Duodenal mucosa (tissue), 2 donors: Measurements from ENCODE around the gene UBA3.

ENCODE experiments used
- H3K27ac ChIP-seq: one replicate; pipeline ENCODE4 v1.7.0; 2013; ENCODE audit warnings: low read depth, low read length
- H3K27me3 ChIP-seq, 2 donors: one replicate each; pipeline ENCODE4 v1.7.0; 2013; ENCODE audit warnings: low read length in 2 of 2, control low read depth in 1 of 2; ENCODE audit not compliant: insufficient read depth in 2 of 2, control insufficient read depth in 1 of 2
- H3K36me3 ChIP-seq, 2 donors: one replicate each; pipeline ENCODE4 v1.7.0; 2013; ENCODE audit warnings: low read length in 2 of 2, control low read depth in 1 of 2; ENCODE audit not compliant: insufficient read depth in 2 of 2, control insufficient read depth in 1 of 2
- H3K4me1 ChIP-seq, 2 donors: one replicate each; pipeline ENCODE4 v1.7.0; 2013; ENCODE audit warnings: low read length in 2 of 2, control low read depth in 1 of 2; ENCODE audit not compliant: insufficient read depth in 2 of 2, control insufficient read depth in 1 of 2
- H3K4me3 ChIP-seq, 2 donors: one replicate each; pipeline ENCODE4 v1.7.0; 2013; ENCODE audit warnings: low read length in 2 of 2, low read depth in 1 of 2
- H3K9ac ChIP-seq, 2 donors: one replicate each; pipeline ENCODE4 v1.7.0; 2013; ENCODE audit warnings: low read length in 2 of 2, low read depth in 1 of 2
- H3K9me3 ChIP-seq, 2 donors: one replicate each; pipeline ENCODE4 v1.7.0; 2013; ENCODE audit warnings: low read length in 2 of 2, control low read depth in 1 of 2; ENCODE audit not compliant: control insufficient read depth in 1 of 2

UBA3 gene

GRCh38 chr3:69103123-69103522 lies 23.0 kb upstream of the UBA3 start:
- peaks cover 32 to 49% of the 10 kb centered on the region in 2 donors for H3K36me3 ChIP-seq
- no peaks in the 10 kb centered on the region for H3K4me1 ChIP-seq
- H3K27ac ChIP-seq: no peak overlapping the region
- no peaks in the 10 kb centered on the region for H3K27me3 ChIP-seq
- no peak overlapping the region for H3K9ac ChIP-seq
- H3K4me3 ChIP-seq: no peak overlapping the region
- no peaks in the 10 kb centered on the region for H3K9me3 ChIP-seq

DNA sequence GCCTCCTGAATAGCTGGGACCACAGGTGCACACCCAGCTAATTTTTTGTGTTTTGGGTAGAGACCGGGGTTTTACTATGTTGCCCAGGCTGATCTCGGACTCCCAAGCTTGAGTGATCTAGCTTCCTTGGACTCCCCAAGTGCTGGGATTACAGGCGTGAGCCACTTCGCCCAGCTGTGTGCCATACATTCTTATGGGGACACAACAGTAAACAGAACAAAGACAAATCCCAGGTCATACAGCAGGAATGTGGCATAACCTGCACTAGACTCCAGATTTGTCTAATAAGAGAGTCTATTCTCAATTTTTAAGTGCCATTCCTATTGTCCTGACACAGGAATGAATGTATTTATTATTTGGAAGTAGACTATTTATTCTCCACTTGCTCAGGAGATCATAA lies 22.2 kb upstream of the UBA3 start:
- peaks cover 0 to 3% of the 10 kb centered on the region in 2 donors for H3K4me1 ChIP-seq
- H3K4me3 ChIP-seq: no peak overlapping the region
- no peak overlapping the region for H3K27ac ChIP-seq
- no peak overlapping the region for H3K9ac ChIP-seq
- H3K27me3 ChIP-seq: no peaks in the 10 kb centered on the region
- peaks cover 32 to 49% of the 10 kb centered on the region in 2 donors for H3K36me3 ChIP-seq
- no peaks in the 10 kb centered on the region for H3K9me3 ChIP-seq

GRCh38 chr3:69099576-69099975 lies 19.4 kb upstream of the UBA3 start:
- Histone ChIP-seq H3K36me3 (peaks cover 27 to 32% of the 10 kb centered on the region in 2 donors), H3K9me3 (no peaks in the 10 kb centered on the region), H3K27me3 (no peaks in the 10 kb centered on the region), H3K4me1 (peaks cover 8 to 19% of the 10 kb centered on the region in 2 donors), H3K4me3 (no peak overlapping the region), H3K9ac (no peak overlapping the region), H3K27ac (no peak overlapping the region)

DNA sequence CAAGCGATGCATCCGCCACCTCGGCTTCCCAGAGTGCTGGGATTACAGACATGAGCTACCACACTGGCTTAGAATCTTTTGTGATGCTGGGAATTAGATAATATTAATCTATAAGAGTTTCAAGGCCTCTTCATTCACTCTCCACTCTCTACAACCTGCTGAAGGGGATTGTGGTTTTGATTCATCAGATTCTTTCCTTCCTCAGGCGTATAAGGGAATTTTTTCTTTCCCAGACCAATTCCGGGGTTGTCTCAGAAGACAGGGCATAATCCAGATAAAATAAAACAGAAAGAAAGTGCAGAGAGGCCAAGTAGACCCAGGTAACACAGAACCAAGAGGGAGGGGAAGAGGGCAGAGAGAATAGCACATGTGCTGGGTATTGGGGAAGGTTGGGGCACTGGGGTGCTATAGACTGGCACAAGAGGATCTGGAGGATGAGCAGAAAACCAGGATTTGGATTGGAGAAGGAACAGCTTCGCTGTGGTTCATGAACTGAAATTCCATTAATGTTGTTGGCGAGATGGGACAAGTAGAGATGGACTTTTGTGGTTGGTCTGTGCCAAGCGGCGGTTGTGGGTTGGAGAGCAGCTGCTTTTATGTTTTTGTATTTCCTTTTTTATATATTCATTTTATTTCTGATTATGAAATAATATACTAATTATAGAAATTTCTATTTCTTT lies 17.4 kb upstream of the UBA3 start:
- H3K9ac ChIP-seq: no peak overlapping the region
- H3K4me3 ChIP-seq: no peak overlapping the region
- no peak overlapping the region for H3K27ac ChIP-seq
- H3K9me3 ChIP-seq: no peaks in the 10 kb centered on the region
- H3K36me3 ChIP-seq: peaks cover 9 to 17% of the 10 kb centered on the region in 2 donors
- no peaks in the 10 kb centered on the region for H3K27me3 ChIP-seq
- peaks cover 24 to 36% of the 10 kb centered on the region in 2 donors for H3K4me1 ChIP-seq

DNA sequence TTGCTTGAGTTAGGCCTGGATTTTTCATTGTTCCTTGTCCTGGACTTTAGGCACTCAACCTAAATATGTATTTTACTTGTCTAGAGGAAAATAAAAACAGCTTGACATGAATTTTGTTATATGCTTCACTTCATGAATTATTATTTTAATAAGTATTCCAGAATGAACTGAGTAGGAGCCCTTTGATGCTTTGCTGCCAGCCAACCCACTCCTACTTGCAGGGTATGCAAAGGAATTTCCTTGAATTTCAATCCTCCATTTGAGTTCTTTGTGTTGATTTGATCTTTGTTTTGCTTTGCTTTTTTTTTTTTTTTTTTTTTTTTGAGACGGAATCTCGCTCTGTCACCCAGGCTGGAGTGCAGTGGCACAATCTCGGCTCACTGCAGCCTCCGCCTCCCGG lies 16.1 kb upstream of the UBA3 start:
- Histone ChIP-seq H3K4me3 (no peak overlapping the region), H3K27ac (no peak overlapping the region), H3K9me3 (no peaks in the 10 kb centered on the region), H3K4me1 (peaks cover 31 to 46% of the 10 kb centered on the region in 2 donors), H3K36me3 (peaks cover 0 to 11% of the 10 kb centered on the region in 2 donors), H3K9ac (no peak overlapping the region), H3K27me3 (no peaks in the 10 kb centered on the region)

DNA sequence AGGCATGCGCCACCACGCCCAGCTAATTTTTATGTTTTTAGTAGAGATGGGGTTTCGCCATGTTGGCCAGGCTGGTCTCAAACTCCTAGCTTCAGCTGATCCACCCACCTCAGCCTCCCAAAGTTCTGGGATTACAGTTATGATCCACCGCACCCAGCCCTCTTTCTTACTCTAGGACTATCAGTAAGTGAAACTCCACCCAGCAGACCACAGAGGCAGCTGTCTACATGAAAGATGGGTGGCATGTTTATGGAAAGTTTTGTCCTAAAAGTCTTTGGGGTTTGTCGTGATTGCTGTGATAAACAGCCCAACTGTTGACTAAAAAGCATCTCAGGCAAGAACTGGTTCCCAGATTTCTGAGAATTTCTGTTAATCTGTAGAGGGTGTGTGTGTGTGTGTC lies 15.5 kb upstream of the UBA3 start:
- H3K9ac ChIP-seq: no peak overlapping the region

GRCh38 chr3:69094467-69095205 lies 14.5 kb upstream of the UBA3 start:
- peaks cover 0 to 8% of the 10 kb centered on the region in 2 donors for H3K36me3 ChIP-seq
- no peaks in the 10 kb centered on the region for H3K27me3 ChIP-seq
- peaks cover 44 to 60% of the 10 kb centered on the region in 2 donors for H3K4me1 ChIP-seq
- H3K9ac ChIP-seq: peak overlapping the region in 1 of 2 donors; percentile 29
- no peak overlapping the region for H3K4me3 ChIP-seq
- H3K27ac ChIP-seq: no peak overlapping the region
- no peaks in the 10 kb centered on the region for H3K9me3 ChIP-seq

More for the DNA sequence above, 15.5 kb upstream of the UBA3 start:
- Histone ChIP-seq H3K9me3 (no peaks in the 10 kb centered on the region), H3K36me3 (peaks cover 0 to 9% of the 10 kb centered on the region in 2 donors), H3K4me1 (peaks cover 34 to 52% of the 10 kb centered on the region in 2 donors), H3K27me3 (no peaks in the 10 kb centered on the region), H3K27ac (no peak overlapping the region), H3K4me3 (no peak overlapping the region)

DNA sequence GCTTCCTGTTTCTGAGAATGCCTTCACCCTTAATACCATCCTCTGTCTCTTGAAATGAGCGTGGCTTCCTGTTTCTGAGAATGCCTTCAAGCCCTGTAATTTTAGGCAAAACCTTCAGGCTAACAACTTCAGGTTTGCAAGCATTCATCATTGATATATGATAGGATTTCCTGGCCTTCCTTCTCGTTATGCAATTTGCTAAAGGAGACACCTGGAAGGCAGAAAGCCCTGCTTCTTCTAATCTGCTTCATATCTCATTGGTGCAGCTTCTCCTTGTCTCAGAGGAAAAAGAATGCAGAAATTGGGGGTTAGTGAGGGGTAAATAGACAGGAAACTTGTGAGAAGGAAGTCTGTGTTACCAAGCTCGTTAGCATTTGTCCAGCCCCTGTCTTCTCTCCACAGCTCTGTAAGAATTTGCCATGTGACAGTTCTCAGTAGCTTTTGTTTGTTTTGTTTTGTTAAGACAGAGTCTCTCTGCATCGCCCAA lies 11.9 kb upstream of the UBA3 start:
- peak overlapping the region; percentile 46 for H3K27ac ChIP-seq
- peaks cover 66 to 82% of the 10 kb centered on the region in 2 donors for H3K4me1 ChIP-seq
- H3K4me3 ChIP-seq: peak overlapping the region in 1 of 2 donors; percentile 51
- peak overlapping the region; percentile 15 to 20 for H3K9ac ChIP-seq
- H3K27me3 ChIP-seq: no peaks in the 10 kb centered on the region
- peaks cover 0 to 6% of the 10 kb centered on the region in 2 donors for H3K36me3 ChIP-seq
- H3K9me3 ChIP-seq: no peaks in the 10 kb centered on the region

GRCh38 chr3:69091389-69092029 lies 11.3 kb upstream of the UBA3 start:
- H3K4me1 ChIP-seq: peaks cover 67 to 84% of the 10 kb centered on the region in 2 donors
- peak overlapping the region in 1 of 2 donors; percentile 19 for H3K4me3 ChIP-seq
- H3K9ac ChIP-seq: peak overlapping the region in 1 of 2 donors; percentile 22
- H3K36me3 ChIP-seq: peaks cover 0 to 6% of the 10 kb centered on the region in 2 donors
- H3K27me3 ChIP-seq: no peaks in the 10 kb centered on the region
- H3K27ac ChIP-seq: no peak overlapping the region
- no peaks in the 10 kb centered on the region for H3K9me3 ChIP-seq

GRCh38 chr3:69090021-69090420 lies 9.9 kb upstream of the UBA3 start:
- H3K27ac ChIP-seq: no peak overlapping the region
- peaks cover 63 to 79% of the 10 kb centered on the region in 2 donors for H3K4me1 ChIP-seq
- H3K9ac ChIP-seq: peak overlapping the region in 1 of 2 donors; percentile 2
- H3K36me3 ChIP-seq: peaks cover 0 to 6% of the 10 kb centered on the region in 2 donors
- no peaks in the 10 kb centered on the region for H3K27me3 ChIP-seq
- H3K4me3 ChIP-seq: no peak overlapping the region
- H3K9me3 ChIP-seq: no peaks in the 10 kb centered on the region
